Germinal center (tissue), 1 donor: Measurements from ENCODE around the gene SDF2.

Source experiments
- DNase-seq: peaks from one replicate; pipeline ENCODE4 v3.0.0; 2012; ENCODE audit warnings: mixed read lengths, low spot score

Gene SDF2

GRCh38 chr17:28661635-28662526 lies at the start of gene SDF2, which contains the start of gene SUPT6H:
Gene SDF2 (minus strand): TSS chr17:28661906. CDS start chr17:28661876, 30 bp downstream.
Gene SUPT6H (plus strand): TSS chr17:28662205. CDS start chr17:28673402, 11,197 bp downstream.
- DNase-seq: peak; percentile 93

- peak; percentile 92 for DNase-seq
Measured at GRCh38 chr17:28710861-28711722, 49.4 kb upstream of the SDF2 start.

GRCh38 chr17:28707339-28707720 lies 45.6 kb upstream of the SDF2 start:
- no peak for DNase-seq

- DNase-seq: no peak
Measured at GRCh38 chr17:28706471-28707338, 45.0 kb upstream of the SDF2 start.

GRCh38 chr17:28705728-28706334 lies 44.1 kb upstream of the SDF2 start:
- DNase-seq: no peak

- DNase-seq: no peak
Measured at GRCh38 chr17:28705074-28705659, 43.5 kb upstream of the SDF2 start.

- DNase-seq: no peak
Measured at GRCh38 chr17:28704219-28704858, 42.6 kb upstream of the SDF2 start.

GRCh38 chr17:28703552-28704218 lies 42.0 kb upstream of the SDF2 start:
- no peak for DNase-seq

- no peak for DNase-seq
Measured at GRCh38 chr17:28702752-28703150, 41.0 kb upstream of the SDF2 start.

GRCh38 chr17:28702026-28702751 lies 40.5 kb upstream of the SDF2 start:
- no peak for DNase-seq

GRCh38 chr17:28700830-28701492 lies 39.3 kb upstream of the SDF2 start:
- no peak for DNase-seq

GRCh38 chr17:28700278-28700677 lies 38.6 kb upstream of the SDF2 start:
- DNase-seq: no peak

- no peak for DNase-seq
Measured at GRCh38 chr17:28698253-28698941, 36.7 kb upstream of the SDF2 start.

- no peak for DNase-seq
Measured at GRCh38 chr17:28693869-28694268, 32.2 kb upstream of the SDF2 start.

GRCh38 chr17:28689011-28689410 lies 27.3 kb upstream of the SDF2 start:
- no peak for DNase-seq

GRCh38 chr17:28688481-28688880 lies 26.8 kb upstream of the SDF2 start:
- DNase-seq: no peak

GRCh38 chr17:28686296-28686695 lies 24.6 kb upstream of the SDF2 start:
- DNase-seq: no peak

GRCh38 chr17:28685366-28685765 lies 23.7 kb upstream of the SDF2 start:
- no peak for DNase-seq
